Measurements from ENCODE around the gene HES1.
"Not testable (repeated sequence)": the region's sequence is repeated elsewhere in the genome, so short reads cannot be mapped to it uniquely, and the experiment has no call there.

The HES1 gene

DNA sequence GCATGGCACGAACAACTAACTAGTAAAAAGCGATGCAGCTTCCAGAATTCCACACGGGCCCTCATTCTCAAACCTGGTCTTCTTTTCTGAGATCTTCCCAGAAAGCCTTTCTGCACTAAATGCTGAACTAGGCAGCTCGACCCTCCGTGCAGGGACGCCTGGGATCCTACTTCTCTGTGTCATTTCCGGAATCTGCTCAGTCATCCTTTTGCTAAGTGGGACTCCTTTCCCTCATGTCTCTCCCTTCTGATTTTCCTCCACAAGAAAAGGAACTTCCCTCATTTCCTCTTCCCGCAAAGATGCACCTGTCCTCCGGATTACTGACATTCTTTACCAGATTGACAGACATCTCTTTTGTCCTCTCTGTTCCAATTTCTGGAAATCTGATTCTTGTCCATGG is 9.2 kb upstream of the HES1 start:
- TF ChIP-seq, protein P1, sequence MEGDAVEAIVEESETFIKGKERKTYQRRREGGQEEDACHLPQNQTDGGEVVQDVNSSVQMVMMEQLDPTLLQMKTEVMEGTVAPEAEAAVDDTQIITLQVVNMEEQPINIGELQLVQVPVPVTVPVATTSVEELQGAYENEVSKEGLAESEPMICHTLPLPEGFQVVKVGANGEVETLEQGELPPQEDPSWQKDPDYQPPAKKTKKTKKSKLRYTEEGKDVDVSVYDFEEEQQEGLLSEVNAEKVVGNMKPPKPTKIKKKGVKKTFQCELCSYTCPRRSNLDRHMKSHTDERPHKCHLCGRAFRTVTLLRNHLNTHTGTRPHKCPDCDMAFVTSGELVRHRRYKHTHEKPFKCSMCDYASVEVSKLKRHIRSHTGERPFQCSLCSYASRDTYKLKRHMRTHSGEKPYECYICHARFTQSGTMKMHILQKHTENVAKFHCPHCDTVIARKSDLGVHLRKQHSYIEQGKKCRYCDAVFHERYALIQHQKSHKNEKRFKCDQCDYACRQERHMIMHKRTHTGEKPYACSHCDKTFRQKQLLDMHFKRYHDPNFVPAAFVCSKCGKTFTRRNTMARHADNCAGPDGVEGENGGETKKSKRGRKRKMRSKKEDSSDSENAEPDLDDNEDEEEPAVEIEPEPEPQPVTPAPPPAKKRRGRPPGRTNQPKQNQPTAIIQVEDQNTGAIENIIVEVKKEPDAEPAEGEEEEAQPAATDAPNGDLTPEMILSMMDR (IDR thresholded peaks at IDR 0.05; ENCODE audit: low read depth, low read length), result no peak
- H3K4me3 ChIP-seq (ENCODE audit: low read depth, low read length), result no peak overlapping the region
- DNase-seq (ENCODE audit: low read depth, low spot score), result no peak
- in situ Hi-C loops (cut with HindIII; ENCODE audit: low sequenced_read_pairs), result no loop called here

DNA sequence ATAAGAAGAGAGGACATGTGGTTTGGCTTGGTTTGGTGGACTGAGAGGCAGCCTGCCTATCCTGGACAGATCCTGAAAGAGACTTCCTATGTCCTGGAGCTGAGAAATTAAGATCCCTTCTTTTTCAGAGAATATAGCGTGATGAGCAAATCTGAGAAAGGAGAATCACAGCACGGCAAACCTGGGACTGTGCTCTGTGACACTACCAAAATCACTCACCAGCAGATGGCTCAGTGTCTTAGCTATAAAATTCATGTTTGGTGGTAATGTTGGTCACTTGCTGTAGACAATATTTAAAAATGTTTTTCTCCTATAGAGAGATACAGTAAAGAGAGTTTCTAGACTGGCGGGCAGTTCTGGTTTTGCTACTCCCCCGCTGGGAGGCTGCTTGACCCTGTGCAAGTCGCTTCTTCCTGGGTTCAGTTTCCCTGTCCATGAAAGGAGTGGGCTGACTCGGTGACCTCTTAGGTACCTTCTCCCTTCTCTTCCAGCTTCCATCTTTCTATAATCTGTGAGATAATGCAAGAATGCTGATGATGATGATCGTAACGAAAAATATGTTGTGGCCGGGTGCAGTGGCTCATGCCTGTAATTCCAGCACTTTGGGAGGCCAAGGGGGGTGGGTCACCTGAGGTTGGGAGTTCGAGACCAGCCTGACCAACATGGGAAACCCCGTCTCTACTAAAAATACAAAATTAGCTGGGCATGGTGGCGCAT is 7.6 kb upstream of the HES1 start:
- H3K4me3 ChIP-seq (ENCODE audit: low read depth, low read length), result no peak overlapping the region
- DNase-seq (ENCODE audit: low read depth, low spot score), result no peak

DNA sequence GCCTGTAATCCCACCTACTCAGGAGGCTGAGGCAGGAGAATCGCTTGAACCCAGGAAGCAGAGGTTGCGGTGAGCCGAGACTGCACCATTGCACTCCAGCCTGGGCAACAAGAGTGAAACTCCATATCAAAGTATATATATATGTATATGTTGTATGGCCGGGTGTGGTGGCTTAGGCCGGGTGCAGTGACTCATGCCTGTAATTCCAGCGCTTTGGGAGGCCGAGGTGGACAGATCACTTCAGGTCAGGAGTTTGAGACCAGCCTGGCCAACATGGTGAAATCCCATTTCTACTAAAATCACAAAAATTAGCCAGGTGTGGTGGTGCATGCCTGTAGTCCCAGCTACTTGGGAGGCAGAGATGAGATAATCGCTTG is 7.0 kb upstream of the HES1 start:
- DNase-seq (ENCODE audit: low read depth, low spot score); in situ Hi-C loops (cut with HindIII; ENCODE audit: low sequenced_read_pairs); H3K4me3 ChIP-seq (ENCODE audit: low read depth, low read length): not testable (repeated sequence)

More for the DNA sequence above, 7.6 kb upstream of the HES1 start:
- TF ChIP-seq, protein P1 (IDR thresholded peaks at IDR 0.05; ENCODE audit: low read depth, low read length), result no peak
- in situ Hi-C loops (cut with HindIII; ENCODE audit: low sequenced_read_pairs), result no loop called here

DNA sequence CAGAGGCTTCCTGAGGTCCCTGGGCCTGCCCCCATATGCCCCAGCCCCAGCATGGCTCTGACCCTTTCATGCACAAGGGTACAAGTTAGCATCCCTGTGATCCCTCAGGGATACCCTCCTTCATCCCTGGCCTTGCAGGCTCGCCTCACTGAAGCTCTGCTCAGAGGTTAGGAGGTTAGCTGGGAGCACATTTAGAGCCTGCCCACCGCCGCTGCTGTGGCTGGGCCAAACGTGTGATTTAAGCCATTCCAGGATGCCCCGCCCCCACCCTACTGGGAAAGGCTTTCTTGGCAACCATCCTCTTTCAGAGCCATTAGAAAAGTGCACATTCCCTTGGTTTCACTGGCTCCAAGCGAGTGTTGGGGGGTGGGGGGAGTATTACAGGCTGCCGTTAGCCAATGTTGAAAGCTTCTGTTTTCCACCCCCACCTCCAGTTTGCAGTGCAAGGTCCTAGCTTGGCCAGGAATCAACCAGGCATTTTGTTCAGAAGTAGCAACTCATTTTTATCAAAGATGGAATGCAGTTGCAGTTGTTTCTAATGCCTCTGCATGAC is 6.3 kb upstream of the HES1 start:
- TF ChIP-seq, protein P1 (IDR thresholded peaks at IDR 0.05; ENCODE audit: low read depth, low read length), result no peak
- in situ Hi-C loops (cut with HindIII; ENCODE audit: low sequenced_read_pairs), result no loop called here
- H3K4me3 ChIP-seq (ENCODE audit: low read depth, low read length), result no peak overlapping the region
- peak; percentile 53 for DNase-seq (ENCODE audit: low read depth, low spot score)

DNA sequence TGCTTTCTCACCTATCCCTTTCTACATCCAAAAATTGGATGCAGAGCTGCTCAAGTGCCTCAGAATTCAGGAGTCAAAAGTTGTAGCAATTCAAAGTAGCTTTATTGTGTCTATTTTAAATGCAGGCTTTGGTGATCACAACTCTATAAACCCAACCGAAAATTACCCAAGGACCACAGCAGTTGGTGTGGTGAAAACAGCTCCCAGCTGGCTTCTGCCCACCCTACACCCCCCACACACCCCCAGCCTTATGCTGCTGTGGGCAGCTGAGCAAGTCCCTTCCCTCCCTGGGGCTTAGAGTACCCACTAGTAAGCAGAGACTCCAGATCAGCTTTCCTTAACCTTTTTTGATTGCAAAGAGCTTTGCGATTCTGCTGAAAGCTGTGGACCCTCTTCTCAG is 5.8 kb upstream of the HES1 start:
- no peak for DNase-seq (ENCODE audit: low read depth, low spot score)
- TF ChIP-seq, protein P1 (IDR thresholded peaks at IDR 0.05; ENCODE audit: low read depth, low read length), result no peak
- in situ Hi-C loops (cut with HindIII; ENCODE audit: low sequenced_read_pairs), result no loop called here
- H3K4me3 ChIP-seq (ENCODE audit: low read depth, low read length), result no peak overlapping the region

DNA sequence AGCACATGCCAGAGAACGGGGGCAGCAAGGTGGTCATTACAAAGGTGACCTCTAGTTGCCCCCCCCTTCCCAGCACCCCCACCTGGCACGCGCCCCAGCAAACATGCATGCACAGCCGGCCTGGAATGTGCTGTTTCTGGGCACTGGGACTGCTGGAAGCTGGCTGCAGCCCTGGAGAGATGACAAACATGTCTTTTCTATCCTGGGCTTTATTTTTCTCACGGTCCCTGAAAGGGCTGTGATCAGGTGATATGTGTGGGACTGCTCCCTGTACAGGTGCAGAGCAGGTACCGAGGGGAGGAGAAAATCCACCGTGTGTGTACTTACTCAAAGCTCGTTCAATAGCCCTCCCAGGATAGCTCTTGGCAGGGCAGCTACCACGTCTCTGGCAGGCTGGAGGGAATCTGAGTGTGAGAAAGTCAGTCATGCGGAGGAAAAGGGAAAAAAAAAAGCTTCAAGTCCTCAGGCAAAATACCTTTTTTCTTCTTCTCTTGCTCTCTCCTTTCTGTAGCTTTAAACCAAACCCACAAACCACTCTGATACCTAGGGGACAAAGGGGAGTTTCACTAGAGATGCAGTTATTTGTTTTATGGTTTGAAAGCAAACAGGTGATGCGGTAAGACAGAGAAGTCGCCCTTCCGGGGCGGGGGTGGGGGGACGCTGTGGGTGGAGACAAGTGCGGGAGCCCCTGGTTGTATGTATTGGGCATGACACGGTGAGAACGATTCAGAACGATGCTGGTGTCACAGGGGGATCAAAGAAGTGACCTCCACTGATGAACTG is 5.0 kb upstream of the HES1 start:
- DNase-seq (ENCODE audit: low read depth, low spot score), result peak; percentile 56
- TF ChIP-seq, protein P1 (IDR thresholded peaks at IDR 0.05; ENCODE audit: low read depth, low read length), result no peak
- in situ Hi-C loops (cut with HindIII; ENCODE audit: low sequenced_read_pairs), result no loop called here
- H3K4me3 ChIP-seq (ENCODE audit: low read depth, low read length), result no peak overlapping the region
